ENCODE measurements around the gene GLIS2.

The GLIS2 gene

GRCh38 chr16:4359914-4360313 lies 44.0 kb downstream of the GLIS2 start:
- H3K36me3 ChIP-seq (ENCODE audit: control insufficient read depth in 2 of 2, insufficient read depth in 1 of 2, low read length in 2 of 2) = peaks cover 0 to 44% of the 10 kb centered on the region in 2 experiments; a peak in 2 of 3 replicates
- POLR2A ChIA-PET = no interaction called here
- H3K4me3 ChIP-seq (ENCODE audit: low read depth, low read length) = no peak overlapping the region
- H3K9me3 ChIP-seq (ENCODE audit: control insufficient read depth, insufficient read depth, low read depth, low read length) = no peaks in the 10 kb centered on the region
- H3K4me1 ChIP-seq (ENCODE audit: control insufficient read depth, insufficient read depth, low read length) = no peaks in the 10 kb centered on the region
- CTCF ChIA-PET = interaction anchor here (0.6 to 5.2 kb wide), 12 partner anchors 9 to 709 kb away, joined by 3 to 118 read pairs (median 6); partner anchors contain the start of gene VASN
- TF ChIP-seq ELK4 (IDR thresholded peaks at IDR 0.05; ENCODE audit: borderline replicate concordance, low read depth, low read length) (no peak), EGR2 (tag by site-specific recombination; IDR thresholded peaks at IDR 0.05; ENCODE audit: low read depth) (peak; percentile 97), TCF7L2 (IDR thresholded peaks at IDR 0.05; ENCODE audit: borderline replicate concordance, low read depth, low read length) (no peak), ZNF223 (tag by site-specific recombination; IDR thresholded peaks at IDR 0.05) (no peak), ZNF555 (tag by site-specific recombination; conservative IDR thresholded peaks at IDR 0.05) (no peak), KLF17 (tag by site-specific recombination; IDR thresholded peaks at IDR 0.05) (no peak), ZNF292 (tag by site-specific recombination; IDR thresholded peaks at IDR 0.05; ENCODE audit: borderline replicate concordance, low read depth) (no peak), BCL11A (tag by site-specific recombination; IDR thresholded peaks at IDR 0.05; ENCODE audit: low read depth) (no peak), ZFHX2 (tag by site-specific recombination; conservative IDR thresholded peaks at IDR 0.05) (peak; percentile 94), SP2 (tag by site-specific recombination; IDR thresholded peaks at IDR 0.05) (no peak), ZNF114 (tag by site-specific recombination; IDR thresholded peaks at IDR 0.05) (no peak), ZNF366 (tag by site-specific recombination; conservative IDR thresholded peaks at IDR 0.05) (0 out of 2 replicates have a peak, but pooled peaks have one; percentile 17), ZNF677 (tag by site-specific recombination; IDR thresholded peaks at IDR 0.05) (no peak)
- no peak overlapping the region for H3K27ac ChIP-seq (ENCODE audit: extremely low read depth, low read depth, low read length)

- ChIA-PET CTCF (interaction anchor here (0.6 to 5.2 kb wide), 7 partner anchors 9 to 710 kb away, joined by 3 to 118 read pairs (median 9); partner anchors contain the start of gene VASN), POLR2A (interaction anchor here (1.1 kb wide), 1 partner anchor 13 kb away, joined by 3 read pairs; no protein-coding TSS in a partner anchor)
- H3K9me3 ChIP-seq (ENCODE audit: control insufficient read depth, insufficient read depth, low read depth, low read length) = no peaks in the 10 kb centered on the region
- no peaks in the 10 kb centered on the region for H3K4me1 ChIP-seq (ENCODE audit: control insufficient read depth, insufficient read depth, low read length)
- no peak overlapping the region for H3K4me3 ChIP-seq (ENCODE audit: low read depth, low read length)
- H3K36me3 ChIP-seq (ENCODE audit: control insufficient read depth in 2 of 2, insufficient read depth in 1 of 2, low read length in 2 of 2) = peaks cover 0 to 49% of the 10 kb centered on the region in 2 experiments; a peak in 2 of 3 replicates
- no peak overlapping the region for H3K27ac ChIP-seq (ENCODE audit: extremely low read depth, low read depth, low read length)
- no peak for TF ChIP-seq KLF9 (tag by site-specific recombination; IDR thresholded peaks at IDR 0.05; ENCODE audit: low read depth)
- no peak for TF ChIP-seq PRDM4 (tag by site-specific recombination; IDR thresholded peaks at IDR 0.05)
- no peak for TF ChIP-seq ZNF433 (tag by site-specific recombination; IDR thresholded peaks at IDR 0.05; ENCODE audit: low read depth)
- TF ChIP-seq SP2 (tag by site-specific recombination; IDR thresholded peaks at IDR 0.05) = peak; percentile 64
- TF ChIP-seq ZNF692 (tag by site-specific recombination; IDR thresholded peaks at IDR 0.05) = peak; percentile 32; the same call in 1 of the 2 replicates
- TF ChIP-seq ZNF214 (tag by site-specific recombination; IDR thresholded peaks at IDR 0.05; ENCODE audit: borderline replicate concordance) = no peak
- TF ChIP-seq PATZ1 (tag by site-specific recombination; IDR thresholded peaks at IDR 0.05) = peak; percentile 53; the same call in 1 of the 2 replicates
- TF ChIP-seq KLF1 (tag by site-specific recombination; IDR thresholded peaks at IDR 0.05) = peak; percentile 49
- TF ChIP-seq ZNF280D (tag by site-specific recombination; IDR thresholded peaks at IDR 0.05) = no peak
- no peak for TF ChIP-seq ZNF664 (tag by site-specific recombination; IDR thresholded peaks at IDR 0.05)
Measured at GRCh38 chr16:4360538-4361021, 44.7 kb downstream of the GLIS2 start.
